Activated T-helper 1 cell treated with Interleukin-2 at 50 U/mL for 16 hours (primary cell): ENCODE results near the gene PARVA.

Source experiments
- DNase-seq: peaks from one replicate; pipeline ENCODE4 v3.0.0-alpha.2; 2020; ENCODE audit warnings: low read depth

PARVA gene

DNA sequence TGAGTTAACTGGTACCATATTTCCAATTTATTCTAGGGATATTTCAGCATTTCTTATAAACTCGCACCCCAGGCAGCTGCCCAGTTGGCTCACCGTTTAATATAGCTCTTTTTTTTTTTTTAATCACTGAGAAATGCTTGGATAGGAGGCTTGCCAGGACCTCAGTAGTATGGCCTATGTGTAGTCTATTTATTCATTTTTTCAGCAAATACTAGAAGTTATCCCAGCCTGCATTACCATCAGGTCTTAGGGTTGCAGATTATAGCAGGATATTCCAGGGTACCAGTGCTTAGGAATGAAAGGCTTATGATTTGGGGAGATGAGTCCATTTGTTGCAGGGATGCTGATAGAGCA, 26.6 kb downstream of the PARVA start:
- DNase-seq: no peak

DNA sequence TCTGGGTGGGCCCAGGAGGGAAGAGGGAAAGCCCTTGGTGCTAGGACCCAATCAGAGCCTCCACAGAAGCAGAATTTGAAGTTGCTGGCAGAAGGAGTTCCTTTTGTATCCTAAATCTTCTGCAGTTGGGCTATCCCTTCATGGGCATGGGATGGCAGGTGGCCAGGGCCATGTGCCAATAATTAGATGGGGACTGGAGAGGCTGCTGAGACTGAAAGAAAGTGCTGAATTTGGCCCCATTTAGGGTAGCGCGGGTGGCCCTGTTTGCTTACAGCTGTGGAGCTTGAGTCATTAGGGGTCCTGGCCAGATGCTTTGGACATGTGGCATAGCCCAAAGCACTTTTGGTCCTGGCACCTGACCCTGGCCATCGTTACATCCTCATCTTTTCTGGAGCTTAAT, 27.1 kb downstream of the PARVA start:
- DNase-seq: no peak

DNA sequence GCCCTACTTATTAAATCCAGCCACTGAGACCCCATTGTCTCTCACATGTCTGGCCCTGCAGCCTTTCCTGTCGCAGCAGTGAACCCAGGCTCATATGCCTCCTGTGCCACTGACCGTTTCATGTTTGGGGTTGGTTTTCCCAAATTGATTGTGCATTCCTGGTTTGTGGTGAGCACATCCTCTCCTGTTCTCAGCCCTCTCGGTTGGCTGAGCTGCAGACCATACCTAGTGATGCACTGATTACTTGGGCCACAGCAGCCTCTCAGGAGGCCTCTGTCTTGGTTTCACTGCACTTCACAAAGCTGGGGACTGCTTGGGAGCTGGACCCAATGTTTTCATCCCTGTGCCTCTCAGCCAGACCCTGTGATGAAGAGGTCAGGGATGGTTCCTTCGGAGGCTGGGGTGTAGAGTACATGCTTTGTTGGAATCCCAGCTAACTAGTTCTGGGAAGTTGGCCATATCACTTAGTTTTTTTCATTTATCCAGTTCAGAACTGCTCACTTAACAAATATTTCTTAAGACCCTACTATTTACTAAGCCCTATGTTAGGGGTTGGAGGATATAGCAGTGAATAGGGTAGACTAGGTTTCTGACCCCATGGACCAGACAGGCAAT, 30.9 kb downstream of the PARVA start:
- no peak for DNase-seq

DNA sequence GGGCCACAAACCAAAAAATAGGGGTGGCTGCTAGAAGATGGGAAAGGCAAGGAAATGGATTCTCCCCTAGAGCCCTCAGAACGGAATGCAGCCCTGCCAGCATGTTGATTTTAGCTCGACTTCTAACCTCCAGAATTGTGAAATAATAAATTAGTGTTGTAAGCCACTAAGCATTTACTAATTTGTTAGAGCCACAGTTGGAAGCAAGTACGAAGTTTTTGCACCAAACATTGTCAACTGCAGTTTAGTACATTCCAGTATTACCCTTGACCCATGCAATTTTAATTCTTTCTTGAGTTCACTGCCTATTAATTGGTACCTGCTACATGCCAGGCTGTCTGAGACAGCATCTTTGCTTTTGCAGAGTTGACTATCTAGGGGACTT, 32.2 kb downstream of the PARVA start:
- no peak for DNase-seq

DNA sequence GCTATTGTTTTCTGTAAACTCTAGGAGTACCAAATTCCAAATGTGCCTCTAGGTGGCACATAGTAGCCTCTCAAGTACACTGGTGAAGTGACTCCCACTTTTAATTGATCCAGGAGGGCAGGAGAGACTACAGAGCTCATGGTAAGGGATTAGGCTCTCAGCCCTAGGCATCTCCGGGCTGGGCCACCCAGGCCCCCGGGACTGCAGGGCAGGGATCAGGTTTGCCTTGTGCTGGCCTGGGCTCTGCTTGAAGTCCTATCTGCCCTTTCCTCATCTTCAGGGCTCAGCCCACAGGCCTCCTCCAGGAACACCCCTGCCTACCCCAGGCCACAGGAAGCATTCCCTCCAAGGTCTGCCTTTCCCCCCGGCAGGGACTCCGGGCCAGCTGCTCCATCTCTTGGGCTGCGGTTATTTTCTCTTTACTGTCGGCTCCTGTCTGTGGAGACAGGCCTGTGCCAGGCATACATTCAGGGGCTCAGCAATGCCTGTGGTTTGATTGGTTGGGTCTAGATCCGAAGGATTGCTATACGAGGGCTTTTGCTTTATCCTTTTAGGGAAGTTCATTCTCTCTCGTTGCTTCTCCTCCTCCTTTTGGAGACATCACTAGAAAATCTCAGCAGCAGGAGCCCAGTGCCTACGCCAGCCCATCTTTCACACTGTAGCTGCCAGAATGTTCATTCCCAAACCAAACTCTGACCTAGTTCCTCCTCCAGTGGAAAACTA, 32.8 kb downstream of the PARVA start:
- DNase-seq: no peak

DNA sequence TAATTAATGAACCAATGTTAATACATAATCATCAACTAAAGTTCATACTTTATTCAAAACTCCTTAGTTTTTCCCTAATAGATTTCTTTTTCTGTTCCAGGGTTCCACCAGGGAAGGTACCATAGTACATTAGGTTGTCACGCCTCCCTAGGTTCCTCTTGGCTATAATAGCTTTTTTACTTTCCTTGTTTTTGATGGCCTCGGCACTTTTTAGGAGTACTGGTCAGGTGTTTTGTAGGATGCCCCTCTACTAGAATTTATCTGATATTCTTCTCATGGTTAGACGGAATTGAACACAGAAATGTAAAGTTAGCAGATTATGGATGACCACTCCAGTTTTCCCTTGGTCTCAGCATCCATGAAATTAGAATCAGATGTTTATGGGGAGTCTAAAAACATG, 34.0 kb downstream of the PARVA start:
- DNase-seq: no peak

DNA sequence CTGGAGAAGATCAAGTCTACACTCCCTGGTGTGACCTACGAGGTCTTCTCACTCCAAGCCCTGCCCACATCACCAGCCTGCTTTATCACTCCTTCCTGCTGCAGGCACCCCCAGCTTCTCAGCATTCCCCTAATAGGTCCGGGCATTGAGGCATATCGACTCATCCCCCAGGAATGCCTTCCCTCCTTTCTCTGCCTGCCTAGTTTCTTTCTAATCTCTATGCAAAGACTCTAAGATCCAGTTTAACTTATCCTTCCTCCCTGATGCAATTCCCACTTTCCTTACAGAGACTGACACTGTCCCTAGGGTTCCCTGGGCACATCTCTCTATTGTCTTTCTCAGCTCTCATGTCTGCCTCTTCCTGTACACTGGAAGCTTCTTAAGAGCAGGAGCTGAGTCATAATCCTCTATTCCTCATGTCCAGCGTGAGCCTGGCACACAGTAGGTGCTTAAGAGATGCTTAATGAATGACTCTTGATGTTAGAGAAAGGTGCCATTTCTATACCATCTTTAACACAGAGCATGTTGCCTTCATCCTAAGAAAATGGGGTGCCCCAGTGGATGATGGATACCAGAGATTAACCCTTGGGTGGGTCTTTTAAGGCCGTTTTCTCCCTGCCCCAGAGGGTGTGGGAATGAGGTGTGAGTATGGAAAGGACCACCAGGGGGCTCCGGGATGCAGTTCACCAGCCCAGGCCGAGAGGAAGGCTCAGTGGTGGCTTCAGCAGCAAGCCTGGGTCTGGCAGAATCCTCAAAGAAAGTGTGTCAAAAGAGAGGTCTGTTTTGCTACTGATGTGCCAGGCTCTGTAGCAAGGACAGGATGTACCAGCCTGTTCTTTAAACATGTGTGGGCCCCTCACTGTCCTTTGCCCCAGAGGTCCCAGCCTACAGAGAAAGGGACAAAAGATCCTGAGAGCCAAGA, 34.7 kb downstream of the PARVA start:
- DNase-seq: peak; percentile 2

DNA sequence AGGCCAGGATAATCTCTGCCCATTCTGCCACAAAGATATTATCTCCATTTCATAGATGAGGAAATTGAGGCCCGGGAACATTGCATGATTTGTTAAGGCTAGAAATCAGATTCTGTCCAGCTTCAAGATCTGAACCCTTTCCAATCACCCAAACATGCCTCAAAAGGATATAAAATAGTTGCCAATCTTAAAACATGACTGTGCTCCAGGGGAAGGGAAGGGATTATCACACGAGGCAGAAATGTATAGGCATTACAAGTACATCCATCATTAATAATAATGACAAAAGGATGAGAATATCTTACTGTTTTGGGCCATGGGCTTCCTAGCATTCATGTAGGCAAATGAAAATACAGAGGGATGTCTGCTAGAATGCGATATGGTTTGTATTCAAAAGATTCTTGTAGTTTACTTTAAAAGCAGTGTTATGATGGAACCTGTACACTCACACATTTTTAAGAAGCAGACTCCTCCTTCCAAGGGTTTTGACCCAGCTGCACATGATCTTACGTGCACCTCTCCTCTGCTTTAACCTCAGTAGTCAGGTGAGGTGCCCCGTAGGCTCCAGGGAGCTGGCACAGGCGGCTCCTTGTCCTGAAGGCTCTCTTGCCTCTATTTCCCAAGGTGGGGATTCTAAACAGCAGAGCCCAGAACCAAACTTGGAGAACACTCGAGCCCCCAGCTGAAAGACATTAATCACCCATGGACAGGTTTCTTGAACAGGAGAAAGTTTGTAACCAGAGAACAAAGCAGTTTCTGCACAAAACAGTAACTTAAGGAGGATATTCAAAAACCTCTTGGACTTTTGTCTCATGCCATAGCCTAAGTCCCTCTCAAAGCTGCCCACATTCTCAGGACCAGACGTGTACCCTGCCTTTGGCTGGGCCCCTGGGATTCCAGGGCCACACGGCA, 36.0 kb downstream of the PARVA start:
- no peak for DNase-seq

DNA sequence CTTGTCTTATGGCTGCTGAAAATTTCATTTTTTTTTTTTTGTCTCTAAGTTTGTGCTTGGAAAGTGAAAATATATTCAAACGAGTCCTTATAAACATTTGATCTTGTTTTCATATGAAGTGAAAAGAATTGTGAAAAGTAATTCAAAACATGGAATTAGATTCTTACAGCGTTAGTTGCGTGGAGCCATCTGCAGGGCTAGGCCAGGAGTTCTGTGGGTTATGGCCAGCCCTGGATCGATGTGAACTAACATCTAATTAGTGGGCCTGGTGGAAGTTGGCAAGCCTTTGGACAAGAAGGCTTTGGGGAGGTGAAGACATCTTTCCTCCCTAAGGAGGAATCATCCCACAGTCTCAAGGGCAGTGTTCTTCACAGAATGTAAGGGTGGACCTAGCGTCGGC, 37.2 kb downstream of the PARVA start:
- no peak for DNase-seq

DNA sequence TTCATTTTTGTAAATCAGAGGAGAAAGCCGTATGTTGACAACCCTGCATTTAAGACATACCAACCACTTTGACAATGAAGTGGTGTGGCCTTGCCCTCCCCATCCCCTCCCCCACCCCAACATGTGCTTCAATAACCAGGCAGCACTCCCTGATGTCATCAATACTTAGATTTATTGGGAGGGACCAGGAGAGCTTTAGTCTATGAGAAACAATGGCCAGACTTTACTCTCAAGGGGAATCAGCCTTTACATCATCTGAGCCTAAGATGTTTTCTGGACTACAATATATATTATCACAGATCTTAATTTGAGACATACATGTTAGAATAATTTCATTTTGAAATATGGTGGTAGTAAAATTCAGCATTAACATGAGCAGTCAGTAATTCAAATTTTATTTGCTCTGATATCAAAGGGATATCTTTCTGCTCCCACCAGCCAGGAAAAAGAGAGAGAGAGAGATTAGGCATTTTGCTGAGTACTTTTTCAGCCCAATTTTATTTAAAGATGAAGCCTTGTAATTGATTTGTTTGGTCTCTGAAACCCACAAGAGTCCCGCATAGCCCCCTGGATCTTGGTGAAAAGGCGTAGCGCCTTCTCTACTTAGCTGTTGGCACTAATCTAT, 38.1 kb downstream of the PARVA start:
- no peak for DNase-seq

DNA sequence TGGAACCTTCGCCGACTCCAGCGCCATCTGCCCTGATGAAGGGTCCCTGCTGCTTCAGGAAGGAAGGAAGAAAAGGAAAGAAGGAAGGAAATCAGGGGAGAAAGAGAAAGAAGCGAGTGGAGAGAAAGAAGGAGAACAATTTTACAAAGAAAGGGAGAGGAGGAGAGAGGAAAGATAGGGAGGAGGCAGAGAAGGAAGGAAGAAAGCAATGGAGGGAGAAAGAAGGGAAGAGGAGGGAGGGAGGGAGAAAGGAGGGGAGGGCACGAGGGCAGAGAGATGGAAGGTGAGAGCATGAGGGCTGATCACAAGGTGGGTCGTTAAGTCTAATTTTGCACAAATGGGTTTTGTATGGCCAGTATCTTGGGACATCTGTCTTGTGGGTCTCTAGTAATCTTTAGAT, 39.2 kb downstream of the PARVA start:
- no peak for DNase-seq

DNA sequence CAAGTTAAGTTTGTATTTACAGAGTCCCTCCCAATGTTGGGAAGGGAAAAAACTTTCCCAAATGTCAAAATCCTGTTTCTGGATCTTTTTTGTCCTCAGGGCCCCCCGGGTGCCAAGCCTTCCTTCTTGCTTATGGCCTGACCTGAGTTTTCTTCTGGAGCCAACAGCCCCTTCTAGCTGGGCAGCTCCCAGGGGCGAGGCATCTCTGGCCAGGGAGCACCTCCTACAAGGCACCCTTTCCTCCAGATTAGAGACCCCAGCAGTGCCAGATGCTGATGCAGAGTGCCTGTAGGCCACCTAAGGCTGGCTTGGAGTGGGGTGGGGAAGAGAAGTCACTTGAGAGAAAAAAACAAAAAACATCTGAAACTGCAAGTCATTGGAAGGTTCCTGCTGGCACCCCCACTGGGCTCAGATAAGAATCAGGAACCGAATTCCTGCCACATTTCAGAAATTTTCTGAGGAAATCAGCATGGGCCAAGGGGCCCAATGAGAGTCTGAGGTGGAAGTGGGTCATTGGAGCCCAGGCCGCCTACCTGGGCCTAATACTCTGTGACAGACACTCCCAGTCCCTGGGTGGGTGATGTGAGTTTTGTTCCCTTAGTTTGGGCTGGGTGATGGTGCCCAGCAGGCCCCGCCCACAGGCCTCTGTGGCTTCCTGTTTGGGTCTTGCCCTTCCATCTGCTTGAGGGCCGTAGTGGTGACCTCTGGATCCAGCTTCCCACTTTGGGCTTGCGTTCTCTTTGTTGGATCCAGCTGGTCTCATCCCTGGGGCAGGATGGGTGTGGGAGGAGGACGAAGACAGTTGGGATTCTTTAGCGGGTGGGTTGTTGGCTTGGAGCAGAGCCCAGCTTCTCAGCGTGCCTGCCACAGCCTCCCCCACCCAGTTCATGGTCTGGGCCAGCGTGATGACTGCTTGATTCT, 40.6 kb downstream of the PARVA start:
- DNase-seq: no peak

DNA sequence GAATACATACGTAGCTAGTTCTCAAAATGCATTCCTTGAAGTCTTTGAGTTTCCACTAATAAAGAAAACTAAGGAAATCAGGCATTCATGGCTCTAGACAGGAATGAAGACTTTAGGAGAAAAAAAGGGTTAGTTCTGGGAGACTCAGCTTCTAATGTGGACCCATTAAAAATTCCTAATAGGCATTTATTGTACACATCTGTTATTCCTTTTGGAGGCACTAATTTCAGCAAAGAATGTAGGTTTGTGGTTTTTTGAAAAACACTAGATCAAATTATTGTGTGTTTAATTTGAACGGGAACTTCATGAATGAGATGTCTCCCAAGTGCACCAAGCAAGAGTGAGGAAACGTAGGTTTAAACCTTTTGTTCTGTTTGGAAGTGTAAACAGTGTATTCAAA, 42.7 kb downstream of the PARVA start:
- no peak for DNase-seq

DNA sequence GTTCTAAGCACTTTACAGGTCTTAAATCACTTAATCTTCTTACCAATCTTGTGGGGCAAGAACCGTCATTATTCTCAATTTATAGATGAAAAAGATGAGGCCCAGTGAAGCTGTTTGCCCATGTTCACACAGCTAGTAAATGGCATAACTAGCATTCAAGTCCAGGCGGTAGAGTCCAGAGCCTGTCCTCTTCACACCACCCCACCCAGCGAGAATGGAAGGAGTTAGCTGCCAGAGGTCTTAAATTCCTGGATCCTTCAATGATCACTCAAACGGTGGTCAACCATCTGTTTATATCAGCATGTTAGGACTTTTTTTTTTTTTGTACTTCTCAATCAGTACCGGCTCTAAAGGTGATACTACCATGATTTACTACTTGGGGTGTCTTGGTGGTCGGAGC, 43.3 kb downstream of the PARVA start:
- no peak for DNase-seq

DNA sequence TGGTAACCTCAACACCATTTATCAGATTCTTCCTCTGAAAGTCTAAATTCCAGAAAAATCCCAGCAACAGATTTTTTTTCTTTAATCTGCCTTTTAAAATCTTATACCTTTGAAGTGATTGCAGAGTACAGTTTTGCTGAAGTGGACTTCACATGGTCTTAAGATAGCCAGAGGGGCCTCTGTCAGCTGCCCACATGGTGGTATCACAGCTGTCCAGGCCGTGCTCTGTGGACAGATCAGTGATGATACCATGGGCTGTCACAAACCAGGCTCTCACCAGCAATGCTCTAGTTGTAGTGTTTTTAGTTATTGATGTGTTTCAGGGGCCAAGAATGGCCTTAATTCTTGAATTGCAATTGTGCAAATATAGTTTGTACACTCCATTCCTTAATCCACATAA, 44.0 kb downstream of the PARVA start:
- DNase-seq: no peak

DNA sequence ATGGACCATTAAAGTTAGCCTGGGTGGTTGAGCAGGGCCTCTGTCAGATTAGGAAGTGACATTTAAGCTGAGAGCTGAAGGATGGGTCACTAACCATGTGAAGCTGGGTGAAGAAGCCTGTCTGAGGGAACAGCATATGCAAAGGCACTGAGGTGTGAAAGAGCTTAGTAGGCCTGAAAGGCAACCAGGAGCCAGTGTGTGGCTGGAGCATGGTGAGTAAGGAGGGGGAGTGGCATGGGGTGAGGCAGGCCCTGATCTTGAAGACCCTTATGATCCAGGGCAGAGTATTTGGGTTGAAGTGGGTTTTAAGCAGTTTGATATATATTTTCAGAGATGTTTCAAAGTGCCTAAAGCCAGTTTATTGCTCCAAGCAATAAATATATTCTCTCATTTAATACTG, 48.8 kb downstream of the PARVA start:
- no peak for DNase-seq

DNA sequence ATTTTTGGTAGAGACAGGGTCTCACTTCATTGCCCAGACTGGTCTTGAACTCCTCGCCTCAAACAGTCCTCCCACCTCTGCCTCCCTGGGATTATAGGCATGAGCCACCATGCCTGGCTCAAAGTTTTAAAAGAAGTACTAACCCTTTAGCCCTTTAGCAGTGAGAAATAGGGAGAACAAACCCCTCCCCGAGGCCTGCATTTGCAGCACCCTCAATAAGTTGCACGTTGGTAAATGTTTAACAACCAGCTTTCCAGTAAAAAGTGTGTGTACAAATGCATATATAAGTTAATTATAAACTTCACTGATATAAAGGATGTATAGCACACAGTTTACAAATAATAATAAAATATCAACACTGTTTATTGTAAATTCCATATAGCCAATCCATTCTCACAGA, 51.8 kb downstream of the PARVA start:
- DNase-seq: no peak

DNA sequence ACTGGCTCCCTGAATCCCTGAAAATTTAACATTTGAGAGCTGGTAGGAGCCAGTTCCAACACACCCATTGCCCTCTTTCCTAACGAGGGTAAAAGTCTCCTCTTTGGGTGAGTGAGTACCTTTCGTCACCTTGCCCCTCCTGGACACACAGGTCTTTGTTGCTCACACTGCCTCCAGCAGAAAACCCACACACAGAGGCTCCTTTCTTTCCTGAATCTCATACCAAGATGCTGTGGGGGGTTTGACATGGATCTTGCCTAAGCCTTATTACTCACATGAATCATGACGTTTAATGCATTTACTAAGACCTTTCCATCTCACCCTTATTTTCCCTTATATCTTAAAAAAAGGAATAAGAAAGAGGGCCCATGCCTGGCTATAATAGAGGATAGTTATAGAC, 53.0 kb downstream of the PARVA start:
- no peak for DNase-seq

DNA sequence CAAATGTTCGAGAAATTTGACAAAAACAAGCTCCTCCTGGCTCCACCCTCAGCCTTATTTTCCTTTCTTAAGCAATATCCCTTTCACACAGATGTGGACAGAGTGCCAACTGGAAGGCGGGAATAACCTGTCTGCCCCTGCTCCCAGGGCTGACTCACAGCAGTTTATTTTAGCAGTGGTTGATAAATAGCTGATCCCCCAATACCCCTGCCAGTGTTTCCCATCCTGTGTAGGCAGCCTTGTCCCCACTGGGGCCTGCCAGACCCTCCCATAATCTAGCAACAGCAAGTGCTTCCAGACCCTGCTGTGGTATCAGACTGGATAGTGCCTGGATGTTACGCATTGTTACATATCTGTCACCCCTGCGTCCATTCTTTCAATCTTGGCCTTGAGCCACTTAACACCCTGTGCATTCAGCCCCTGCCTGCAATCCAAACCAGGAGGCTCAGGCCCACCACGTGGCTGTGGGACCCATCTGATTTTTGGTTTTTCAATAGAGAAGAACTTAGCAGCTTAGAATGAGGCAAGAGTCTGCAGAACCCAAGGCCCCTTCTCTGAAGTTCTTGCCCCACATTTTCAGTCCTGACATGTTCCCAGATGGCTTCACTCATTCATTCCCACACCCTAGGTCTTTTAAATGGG, 53.7 kb downstream of the PARVA start:
- DNase-seq: no peak

DNA sequence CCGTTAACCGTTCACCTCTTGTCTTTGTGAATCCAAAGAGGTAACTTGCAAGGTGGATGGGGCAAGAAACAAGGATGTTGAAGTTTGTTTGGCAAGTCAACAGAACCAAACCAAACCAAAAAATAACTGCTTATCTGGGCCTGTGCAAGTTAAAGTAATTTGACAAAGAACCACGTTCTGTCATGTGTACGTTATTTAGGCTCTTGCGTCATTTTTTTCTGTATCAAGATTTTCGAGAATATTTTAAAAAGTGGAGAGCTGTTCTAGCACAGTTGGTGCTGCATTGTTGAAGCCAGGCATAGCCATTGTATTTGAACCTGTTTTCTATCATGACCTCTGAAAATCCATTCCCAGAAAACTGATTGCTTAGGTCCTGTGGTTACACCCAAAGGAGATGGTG, 55.1 kb downstream of the PARVA start:
- DNase-seq: no peak
